Measurements from ENCODE around the gene SMG7. TPM values are rescaled to one million over a fixed set of nuclear protein-coding genes. Genes with fewer than 3 reads are reported as not detected.
A peak's percentile ranks its signal among the peaks of the same experiment; 100 is the strongest.

SMG7 gene
- total and polyA plus RNA-seq, 8 donors = 13.4 to 44.9 (median 29.1) TPM

GRCh38 chr1:183517401-183517800 is 45.1 kb downstream of the SMG7 start:
- Histone ChIP-seq H3K9me3 (no peaks in the 10 kb centered on the region), H3K27ac (no peak overlapping the region), H3K36me3 (peaks cover 0 to 62% (median 50%) of the 10 kb centered on the region in 4 donors), H3K4me1 (peaks cover 0 to 25% (median 14%) of the 10 kb centered on the region in 4 donors), H3K27me3 (no peaks in the 10 kb centered on the region), H3K4me3 (no peak overlapping the region)
- no peak for TF ChIP-seq POLR2AphosphoS5 (IDR thresholded peaks at IDR 0.05)
- no peak for TF ChIP-seq CTCF (IDR thresholded peaks at IDR 0.05)
- TF ChIP-seq POLR2A (IDR thresholded peaks at IDR 0.05) = no peak
- TF ChIP-seq EP300 (IDR thresholded peaks at IDR 0.05) = no peak
- intact Hi-C loops (cut with DNase I; ENCODE audit: low total_unique reads) = no loop called here
- DNase-seq = no peak
- 80 to 91% (median 90%) methylated on average over 6 of the region's 6 CpGs for WGBS, 5 donors

GRCh38 chr1:183520379-183520778 is 48.1 kb downstream of the SMG7 start:
- 80 to 94% (median 86%) methylated on average over 1 of the region's 1 CpG for WGBS, 5 donors
- intact Hi-C loops (cut with DNase I; ENCODE audit: low total_unique reads) = loop anchor here (10.0 kb wide), 1 partner anchor 46 kb away; the partner anchor contains the start of gene SMG7

GRCh38 chr1:183522104-183522503 is 49.8 kb downstream of the SMG7 start:
- intact Hi-C loops (cut with DNase I; ENCODE audit: low total_unique reads) = loop anchor here (10.0 kb wide), 1 partner anchor 47 kb away; the partner anchor contains the start of gene SMG7
- Histone ChIP-seq H3K27me3 (no peaks in the 10 kb centered on the region), H3K36me3 (peaks cover 0 to 78% (median 62%) of the 10 kb centered on the region in 4 donors), H3K4me3 (no peak overlapping the region), H3K27ac (no peak overlapping the region), H3K4me1 (no peaks in the 10 kb centered on the region), H3K9me3 (no peaks in the 10 kb centered on the region)
- DNase-seq = no peak
- WGBS, 5 donors = 70 to 88% (median 85%) methylated on average over 1 of the region's 1 CpG
- no peak for TF ChIP-seq POLR2A (IDR thresholded peaks at IDR 0.05)
- no peak for TF ChIP-seq EP300 (IDR thresholded peaks at IDR 0.05)
- no peak for TF ChIP-seq POLR2AphosphoS5 (IDR thresholded peaks at IDR 0.05)
- no peak for TF ChIP-seq CTCF (IDR thresholded peaks at IDR 0.05)

More at GRCh38 chr1:183520379-183520778, 48.1 kb downstream of the SMG7 start:
- no peak overlapping the region for H3K27ac ChIP-seq
- H3K4me1 ChIP-seq = peaks cover 0 to 5% (median 1%) of the 10 kb centered on the region in 4 donors
- no peak for DNase-seq
- no peaks in the 10 kb centered on the region for H3K9me3 ChIP-seq
- no peaks in the 10 kb centered on the region for H3K27me3 ChIP-seq
- no peak overlapping the region for H3K4me3 ChIP-seq
- peaks cover 0 to 77% (median 62%) of the 10 kb centered on the region in 4 donors for H3K36me3 ChIP-seq
- TF ChIP-seq POLR2A (IDR thresholded peaks at IDR 0.05) (no peak), POLR2AphosphoS5 (IDR thresholded peaks at IDR 0.05) (no peak), CTCF (IDR thresholded peaks at IDR 0.05) (no peak), EP300 (IDR thresholded peaks at IDR 0.05) (no peak)

GRCh38 chr1:183528577-183528976 is 56.3 kb downstream of the SMG7 start:
- H3K36me3 ChIP-seq = peaks cover 16 to 94% (median 82%) of the 10 kb centered on the region in 4 donors
- H3K9me3 ChIP-seq = no peaks in the 10 kb centered on the region
- intact Hi-C loops (cut with DNase I; ENCODE audit: low total_unique reads) = loop anchor here (10.0 kb wide), 1 partner anchor 54 kb away; the partner anchor contains the start of gene SMG7
- H3K4me3 ChIP-seq = no peak overlapping the region
- H3K27me3 ChIP-seq = no peaks in the 10 kb centered on the region
- no peak overlapping the region for H3K27ac ChIP-seq
- TF ChIP-seq CTCF (IDR thresholded peaks at IDR 0.05) = no peak
- no peak for TF ChIP-seq POLR2AphosphoS5 (IDR thresholded peaks at IDR 0.05)
- 38 to 64% (median 60%) methylated on average over 3 of the region's 3 CpGs for WGBS, 5 donors
- no peaks in the 10 kb centered on the region for H3K4me1 ChIP-seq
- DNase-seq = peak in 1 of 2 donors; percentile 24
